ENCODE results near the gene GSTK1. TPM values are rescaled to one million over a fixed set of nuclear protein-coding genes. Genes with fewer than 3 reads are reported as not detected.

GSTK1 gene
- total RNA-seq, 2 donors from 2014 or later, result 61.1 to 75.0 TPM

- no peak overlapping the region for H3K4me3 Mint-ChIP-seq
- 13 to 26% methylated on average over 4 to 9 of the region's 9 CpGs for WGBS, 2 experiments (ENCODE audit: insufficient coverage in 1 of 2, insufficient read length in 1 of 2)
Observed at GRCh38 chr7:143240291-143241168, 22.7 kb upstream of the GSTK1 start.

GRCh38 chr7:143242306-143242705, 20.9 kb upstream of the GSTK1 start:
- H3K27me3 Mint-ChIP-seq (ENCODE audit: insufficient read depth), result peaks cover 13% of the 10 kb centered on the region
- DNase-seq, result no peak
- 92 to 96% methylated on average over 9 to 10 of the region's 11 CpGs for WGBS, 2 experiments (ENCODE audit: insufficient coverage in 1 of 2, insufficient read length in 1 of 2)

More at GRCh38 chr7:143240291-143241168, 22.7 kb upstream of the GSTK1 start:
- H3K36me3 ChIP-seq (ENCODE audit: control insufficient read depth, insufficient read depth, low read length), result no peaks in the 10 kb centered on the region
- no peaks in the 10 kb centered on the region for H3K36me3 Mint-ChIP-seq (ENCODE audit: low read depth)
- H3K9me3 Mint-ChIP-seq, result peaks cover 15% of the 10 kb centered on the region
- peak; percentile 83 for DNase-seq
- no peak overlapping the region for H3K27ac Mint-ChIP-seq
- no peak overlapping the region for H3K27ac ChIP-seq (ENCODE audit: low read depth, low read length)
- TF ChIP-seq, protein P1, sequence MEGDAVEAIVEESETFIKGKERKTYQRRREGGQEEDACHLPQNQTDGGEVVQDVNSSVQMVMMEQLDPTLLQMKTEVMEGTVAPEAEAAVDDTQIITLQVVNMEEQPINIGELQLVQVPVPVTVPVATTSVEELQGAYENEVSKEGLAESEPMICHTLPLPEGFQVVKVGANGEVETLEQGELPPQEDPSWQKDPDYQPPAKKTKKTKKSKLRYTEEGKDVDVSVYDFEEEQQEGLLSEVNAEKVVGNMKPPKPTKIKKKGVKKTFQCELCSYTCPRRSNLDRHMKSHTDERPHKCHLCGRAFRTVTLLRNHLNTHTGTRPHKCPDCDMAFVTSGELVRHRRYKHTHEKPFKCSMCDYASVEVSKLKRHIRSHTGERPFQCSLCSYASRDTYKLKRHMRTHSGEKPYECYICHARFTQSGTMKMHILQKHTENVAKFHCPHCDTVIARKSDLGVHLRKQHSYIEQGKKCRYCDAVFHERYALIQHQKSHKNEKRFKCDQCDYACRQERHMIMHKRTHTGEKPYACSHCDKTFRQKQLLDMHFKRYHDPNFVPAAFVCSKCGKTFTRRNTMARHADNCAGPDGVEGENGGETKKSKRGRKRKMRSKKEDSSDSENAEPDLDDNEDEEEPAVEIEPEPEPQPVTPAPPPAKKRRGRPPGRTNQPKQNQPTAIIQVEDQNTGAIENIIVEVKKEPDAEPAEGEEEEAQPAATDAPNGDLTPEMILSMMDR (conservative IDR thresholded peaks at IDR 0.05), result peak; percentile 95
- no peaks in the 10 kb centered on the region for H3K27me3 ChIP-seq (ENCODE audit: control insufficient read depth, insufficient read depth, low read length, poor library complexity, severe bottlenecking)
- H3K9me3 ChIP-seq (ENCODE audit: control insufficient read depth, low read length), result peaks cover 17% of the 10 kb centered on the region
- peaks cover 2% of the 10 kb centered on the region for H3K4me1 Mint-ChIP-seq
- H3K4me3 ChIP-seq (ENCODE audit: low read length), result no peak overlapping the region
- no peaks in the 10 kb centered on the region for H3K4me1 ChIP-seq (ENCODE audit: control insufficient read depth, insufficient read depth, low read length)
- peaks cover 8% of the 10 kb centered on the region for H3K27me3 Mint-ChIP-seq (ENCODE audit: insufficient read depth)
- no peak overlapping the region for H3K9ac ChIP-seq (ENCODE audit: extremely low read depth, low read length, poor library complexity, severe bottlenecking)

GRCh38 chr7:143243111-143243510, 20.1 kb upstream of the GSTK1 start:
- no peaks in the 10 kb centered on the region for H3K9me3 ChIP-seq (ENCODE audit: control insufficient read depth, low read length)
- H3K4me3 ChIP-seq (ENCODE audit: low read length), result no peak overlapping the region
- Mint-ChIP-seq H3K4me1 (peaks cover 2% of the 10 kb centered on the region), H3K4me3 (no peak overlapping the region), H3K36me3 (ENCODE audit: low read depth) (no peaks in the 10 kb centered on the region), H3K27me3 (ENCODE audit: insufficient read depth) (peaks cover 15% of the 10 kb centered on the region), H3K27ac (no peak overlapping the region), H3K9me3 (no peaks in the 10 kb centered on the region)
- no peak overlapping the region for H3K9ac ChIP-seq (ENCODE audit: extremely low read depth, low read length, poor library complexity, severe bottlenecking)
- no peak overlapping the region for H3K27ac ChIP-seq (ENCODE audit: low read depth, low read length)
- H3K4me1 ChIP-seq (ENCODE audit: control insufficient read depth, insufficient read depth, low read length), result no peaks in the 10 kb centered on the region
- TF ChIP-seq, protein P1 (conservative IDR thresholded peaks at IDR 0.05), result no peak
- DNase-seq, result no peak
- no peaks in the 10 kb centered on the region for H3K36me3 ChIP-seq (ENCODE audit: control insufficient read depth, insufficient read depth, low read length)
- H3K27me3 ChIP-seq (ENCODE audit: control insufficient read depth, insufficient read depth, low read length, poor library complexity, severe bottlenecking), result no peaks in the 10 kb centered on the region
- WGBS, 2 experiments (ENCODE audit: insufficient coverage in 1 of 2, insufficient read length in 1 of 2), result 84 to 93% methylated on average over 3 to 7 of the region's 7 CpGs

More at GRCh38 chr7:143242306-143242705, 20.9 kb upstream of the GSTK1 start:
- Mint-ChIP-seq H3K4me3 (no peak overlapping the region), H3K27ac (no peak overlapping the region), H3K36me3 (ENCODE audit: low read depth) (no peaks in the 10 kb centered on the region), H3K4me1 (peaks cover 2% of the 10 kb centered on the region), H3K9me3 (no peaks in the 10 kb centered on the region)
- no peaks in the 10 kb centered on the region for H3K4me1 ChIP-seq (ENCODE audit: control insufficient read depth, insufficient read depth, low read length)
- no peak overlapping the region for H3K9ac ChIP-seq (ENCODE audit: extremely low read depth, low read length, poor library complexity, severe bottlenecking)
- H3K27ac ChIP-seq (ENCODE audit: low read depth, low read length), result no peak overlapping the region
- H3K27me3 ChIP-seq (ENCODE audit: control insufficient read depth, insufficient read depth, low read length, poor library complexity, severe bottlenecking), result no peaks in the 10 kb centered on the region
- no peaks in the 10 kb centered on the region for H3K36me3 ChIP-seq (ENCODE audit: control insufficient read depth, insufficient read depth, low read length)
- H3K4me3 ChIP-seq (ENCODE audit: low read length), result no peak overlapping the region
- H3K9me3 ChIP-seq (ENCODE audit: control insufficient read depth, low read length), result peaks cover under 1% of the 10 kb centered on the region
- TF ChIP-seq, protein P1 (conservative IDR thresholded peaks at IDR 0.05), result no peak

All from endodermal cell (in vitro differentiated cells).